IPS DF 4.7 (cell line): ENCODE measurements around the gene MAPK10.
"Not testable (repeated sequence)": the region's sequence is repeated elsewhere in the genome, so short reads cannot be mapped to it uniquely, and the experiment has no call there.

Experiments
- DNase-seq: peaks from one replicate; pipeline ENCODE4 v3.0.0-alpha.2; 2013; ENCODE audit warnings: low spot score; ENCODE audit errors: extremely low read depth

Gene MAPK10

DNA sequence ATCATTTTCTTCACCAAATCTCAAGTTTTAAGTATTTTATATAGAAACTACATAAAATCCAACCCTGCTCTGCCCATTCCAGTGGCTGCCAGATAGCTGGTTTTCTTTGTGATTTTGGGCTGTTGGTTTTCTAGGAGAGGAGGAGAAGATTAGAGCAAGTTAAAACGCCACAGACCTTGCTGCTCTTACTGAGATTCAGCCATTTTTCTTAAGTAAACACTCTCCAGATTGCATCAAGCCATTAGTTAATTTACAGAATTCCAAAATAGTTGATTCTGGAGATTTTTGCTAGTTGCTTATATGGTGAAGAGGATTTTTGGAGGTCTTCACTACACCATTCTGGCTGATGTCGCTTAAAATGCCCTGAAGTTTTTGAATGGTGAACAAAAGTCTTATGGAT, 366.2 kb downstream of the MAPK10 start:
- DNase-seq, result no peak

DNA sequence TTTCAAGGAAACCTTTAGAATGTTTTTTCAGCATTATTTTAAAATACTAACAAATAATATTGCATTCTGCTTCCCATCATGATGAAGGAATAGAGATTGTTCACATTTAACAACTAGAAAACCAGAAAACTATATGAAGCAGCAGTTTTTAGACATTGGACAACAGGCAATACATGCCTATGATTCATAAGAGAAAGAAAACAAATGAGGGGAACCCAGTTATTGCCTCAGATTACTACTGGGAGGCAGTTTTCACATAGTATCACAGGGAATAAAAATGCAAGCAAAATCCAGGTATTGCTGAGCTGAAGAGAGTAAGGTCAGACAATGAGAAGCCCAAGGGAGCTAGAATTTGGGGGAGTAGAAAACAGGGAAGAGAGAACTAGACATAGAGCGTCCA, 373.6 kb downstream of the MAPK10 start:
- no peak for DNase-seq

DNA sequence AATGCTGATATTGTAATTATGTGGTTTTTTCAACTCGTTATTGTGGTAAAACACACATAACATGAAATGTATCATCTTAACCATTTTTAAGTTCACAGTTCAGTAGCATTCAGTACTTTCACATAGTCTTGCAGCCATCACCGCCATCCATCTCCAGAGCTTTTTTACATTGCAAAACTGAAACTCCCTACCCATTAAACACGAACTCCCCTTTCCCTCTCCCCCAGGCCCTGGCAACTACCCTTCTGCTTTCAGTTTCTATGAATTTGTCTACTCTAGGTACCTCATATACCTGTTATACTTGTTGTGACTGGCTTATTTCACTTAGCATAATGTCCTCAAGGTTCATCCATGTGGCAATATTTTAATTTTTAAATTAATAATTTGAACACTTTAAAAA, 380.6 kb downstream of the MAPK10 start:
- DNase-seq, result no peak

DNA sequence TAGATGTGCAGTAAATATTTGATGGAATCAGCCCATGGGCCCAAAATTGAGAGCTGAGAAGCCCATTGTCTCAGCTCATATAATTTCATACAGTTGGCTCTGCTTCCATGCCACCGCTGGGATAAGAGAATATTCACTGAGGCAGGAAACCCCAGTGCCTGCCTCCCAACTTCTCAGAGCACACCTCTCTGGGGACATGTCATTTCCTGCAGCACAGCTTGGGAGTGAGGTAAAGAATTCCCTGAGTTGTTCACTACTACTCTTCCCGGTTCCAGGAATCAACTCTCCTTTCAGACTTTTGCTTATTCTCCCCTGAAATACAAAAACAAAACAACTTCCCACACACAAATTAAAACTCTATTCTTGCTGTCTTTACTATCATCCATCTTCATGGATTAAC, 389.3 kb downstream of the MAPK10 start:
- no peak for DNase-seq

DNA sequence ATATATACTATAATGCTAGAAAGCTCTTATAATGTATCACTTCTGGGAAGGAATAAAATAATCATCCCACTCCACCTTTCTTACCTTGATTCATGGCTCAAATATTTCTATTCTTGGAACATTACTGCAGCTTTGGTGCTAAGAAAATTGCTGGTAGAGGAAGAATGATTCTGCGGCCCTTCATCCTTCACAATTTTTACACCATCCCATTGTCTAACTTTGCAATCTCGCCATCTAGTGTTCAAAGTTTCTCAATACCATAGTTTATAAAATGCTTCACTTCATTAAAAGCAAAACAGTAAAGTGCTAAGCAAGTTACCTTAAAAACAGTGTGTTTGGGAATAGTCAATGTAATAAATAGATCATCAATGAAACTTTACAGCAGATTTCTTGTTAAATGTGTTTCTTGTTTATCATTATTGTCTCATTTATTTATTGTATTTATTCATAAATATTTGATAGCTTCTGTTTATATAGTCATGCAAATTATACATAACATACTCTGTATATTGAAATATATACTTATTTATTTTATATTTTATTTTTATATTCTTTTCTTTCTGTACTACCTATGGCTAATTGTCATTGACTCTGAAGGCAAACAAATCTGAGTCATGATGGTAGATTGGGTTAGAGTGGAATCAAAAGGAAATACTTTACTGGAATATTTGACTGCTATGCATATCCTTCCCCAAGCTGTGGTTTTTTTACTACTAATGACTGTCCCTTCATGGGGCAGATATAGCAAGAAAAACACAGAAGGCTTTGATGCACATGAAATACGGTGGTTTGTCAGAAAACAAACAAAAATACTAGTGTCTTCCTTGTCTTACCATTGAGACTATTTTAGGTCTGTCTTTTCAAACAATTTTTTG, 390.7 kb downstream of the MAPK10 start:
- no peak for DNase-seq

DNA sequence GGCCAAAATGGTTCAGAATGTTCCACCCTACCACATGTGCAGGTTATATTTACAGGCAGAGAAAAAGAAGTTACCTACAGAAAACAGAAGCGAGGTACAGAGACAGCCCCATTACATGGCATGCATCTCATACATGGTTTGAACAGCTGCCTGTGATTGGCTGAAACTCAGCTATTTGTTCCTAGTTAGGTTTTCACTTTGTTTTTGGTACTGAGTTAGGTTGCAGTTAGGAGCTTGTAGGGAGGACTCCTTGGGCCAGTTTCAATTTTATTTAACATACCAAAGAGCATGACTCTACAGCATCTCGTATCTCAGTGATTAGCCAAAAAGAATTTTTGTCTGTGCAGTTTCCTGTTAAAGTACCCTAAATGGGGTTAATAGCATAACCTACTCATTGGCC, 392.0 kb downstream of the MAPK10 start:
- no peak for DNase-seq

DNA sequence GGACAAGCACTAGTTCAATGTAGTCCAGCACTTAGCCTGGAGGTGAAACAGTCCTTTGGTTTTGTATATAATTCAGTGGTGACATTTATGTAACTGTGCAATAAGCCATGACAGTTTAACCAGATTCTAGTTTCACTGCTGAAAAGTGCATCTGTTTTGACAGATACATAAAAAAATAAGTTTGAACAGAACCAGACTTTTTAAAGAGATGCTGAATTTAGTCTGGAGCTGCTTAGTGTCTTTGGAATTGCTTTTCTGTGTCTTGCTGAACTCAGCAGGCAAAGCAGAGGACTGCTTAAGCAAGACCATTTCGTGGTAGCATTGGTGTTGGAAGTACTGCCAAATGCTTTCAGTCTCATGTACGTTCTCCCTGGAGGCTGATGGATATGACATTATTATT, 393.5 kb downstream of the MAPK10 start:
- DNase-seq, result no peak

DNA sequence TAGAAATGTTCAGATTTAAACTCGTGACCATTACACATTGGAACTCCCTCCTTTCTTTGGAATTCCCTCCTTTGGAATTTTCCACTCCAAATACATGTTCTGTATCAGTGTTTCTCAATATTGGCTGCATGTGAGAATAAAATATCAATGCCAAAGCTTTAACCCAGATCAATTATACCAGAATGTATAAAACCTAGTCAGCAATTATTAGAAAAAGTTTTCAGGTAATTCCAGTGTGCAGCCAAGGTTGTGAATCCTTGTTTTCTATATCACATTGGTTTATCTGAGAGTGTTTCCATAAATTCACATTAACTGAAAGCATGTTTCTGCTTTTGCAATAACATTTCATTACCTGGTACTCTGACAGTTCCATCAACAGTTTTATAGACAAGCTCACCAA, 394.3 kb downstream of the MAPK10 start:
- DNase-seq, result no peak

DNA sequence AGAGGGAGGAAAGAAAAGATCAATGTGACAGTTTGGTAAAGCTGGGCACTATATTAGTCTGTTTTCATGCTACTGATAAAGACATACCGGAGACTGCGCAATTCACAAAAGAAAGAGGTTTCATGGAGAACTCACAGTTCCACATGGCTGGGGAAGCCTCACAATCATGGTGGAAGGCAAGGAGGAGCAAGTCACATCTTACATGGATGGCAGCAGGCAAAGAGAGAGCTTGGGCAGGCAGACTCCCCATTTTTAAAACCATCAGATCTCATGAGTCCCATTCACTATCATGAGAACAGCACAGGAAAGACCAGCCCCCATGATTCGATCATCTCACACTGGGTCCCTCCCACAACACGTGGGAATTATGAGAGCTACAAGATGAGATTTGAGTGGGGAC, 394.8 kb downstream of the MAPK10 start:
- not testable (repeated sequence) for DNase-seq

DNA sequence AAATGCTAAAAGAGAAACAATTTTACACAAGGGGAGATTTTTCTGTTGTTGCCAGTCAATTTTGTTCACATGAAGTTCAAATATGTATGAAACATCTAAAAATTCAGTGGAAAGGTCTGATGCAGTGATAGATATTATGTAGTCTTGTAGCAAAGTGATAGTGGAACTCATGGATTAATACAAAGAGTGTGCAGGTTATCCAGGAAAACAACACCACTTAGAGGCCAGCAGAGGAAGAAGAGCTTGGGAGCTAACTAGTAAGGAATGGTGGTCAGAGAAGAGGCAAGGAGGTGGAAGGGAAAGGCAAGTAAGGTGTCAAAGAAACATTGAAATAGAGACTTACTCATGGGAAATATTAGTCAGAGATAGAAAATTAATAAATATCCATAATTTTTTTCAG, 395.6 kb downstream of the MAPK10 start:
- no peak for DNase-seq

DNA sequence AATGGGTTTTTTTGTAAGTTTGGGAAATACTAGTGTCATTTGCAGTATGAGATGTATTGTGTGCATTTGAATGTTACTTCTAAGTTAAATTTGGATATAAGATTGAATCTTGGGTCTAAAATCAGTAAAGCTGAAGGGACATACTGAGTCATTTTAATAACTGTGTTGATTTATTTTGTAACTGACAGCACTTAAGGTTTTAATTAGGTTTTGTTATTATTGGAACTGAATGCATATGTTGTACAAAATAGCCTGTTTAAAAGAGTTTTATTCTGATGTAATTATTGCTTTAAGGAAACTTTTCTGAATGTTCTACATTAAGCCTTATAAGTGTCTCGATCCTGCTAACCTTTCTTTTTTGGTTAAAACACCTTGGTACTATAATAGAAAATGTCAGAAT, 396.6 kb downstream of the MAPK10 start:
- no peak for DNase-seq

DNA sequence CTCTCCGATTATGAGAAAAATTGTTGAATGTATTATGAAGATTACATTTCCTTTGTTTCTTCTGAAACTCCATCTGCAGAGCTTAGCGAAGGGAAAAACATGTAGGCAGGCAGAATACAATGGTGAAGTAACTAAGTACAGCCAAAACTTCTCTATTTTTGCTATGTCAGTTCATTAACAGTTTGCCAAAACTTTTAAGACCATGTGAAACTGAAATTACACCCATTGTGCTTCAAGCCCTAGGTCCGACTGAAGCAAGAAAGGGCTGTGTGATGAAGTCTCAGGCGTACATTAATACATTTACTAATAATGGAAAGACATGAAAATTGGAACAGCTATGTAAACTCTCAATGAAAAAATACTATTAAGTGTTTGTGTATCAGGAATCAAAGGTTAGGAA, 398.0 kb downstream of the MAPK10 start:
- no peak for DNase-seq

DNA sequence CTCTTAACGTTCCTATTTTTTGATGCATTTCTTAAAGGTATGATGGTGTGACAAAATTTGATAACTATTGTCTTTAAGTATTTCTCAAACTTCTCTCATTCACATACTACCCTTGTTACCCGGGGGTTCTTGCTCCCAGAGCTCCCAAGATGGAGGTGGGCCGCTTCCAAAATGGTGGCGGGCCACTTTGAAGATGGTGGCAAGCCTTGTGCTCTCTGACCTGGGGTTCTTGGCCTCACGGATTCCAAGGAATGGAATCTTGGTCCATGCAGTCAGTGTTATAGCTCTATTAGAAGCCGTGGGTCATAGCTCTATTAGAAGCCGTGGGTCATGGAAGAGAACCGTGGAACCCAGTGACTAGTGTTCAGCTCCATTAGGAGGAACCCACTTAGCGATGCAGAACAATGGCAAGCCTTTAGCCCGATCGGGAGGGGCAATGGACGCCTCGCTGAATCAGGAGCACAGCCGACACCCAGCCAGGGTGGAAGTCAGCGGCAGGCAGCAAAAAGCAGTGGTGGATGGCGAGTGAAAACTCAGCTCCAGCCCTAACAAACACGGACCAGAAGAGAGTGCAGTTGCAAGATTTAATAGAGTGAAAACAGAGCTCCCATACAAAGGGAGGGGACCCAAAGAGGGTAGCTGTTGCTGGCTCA, 403.4 kb downstream of the MAPK10 start:
- DNase-seq, result no peak

DNA sequence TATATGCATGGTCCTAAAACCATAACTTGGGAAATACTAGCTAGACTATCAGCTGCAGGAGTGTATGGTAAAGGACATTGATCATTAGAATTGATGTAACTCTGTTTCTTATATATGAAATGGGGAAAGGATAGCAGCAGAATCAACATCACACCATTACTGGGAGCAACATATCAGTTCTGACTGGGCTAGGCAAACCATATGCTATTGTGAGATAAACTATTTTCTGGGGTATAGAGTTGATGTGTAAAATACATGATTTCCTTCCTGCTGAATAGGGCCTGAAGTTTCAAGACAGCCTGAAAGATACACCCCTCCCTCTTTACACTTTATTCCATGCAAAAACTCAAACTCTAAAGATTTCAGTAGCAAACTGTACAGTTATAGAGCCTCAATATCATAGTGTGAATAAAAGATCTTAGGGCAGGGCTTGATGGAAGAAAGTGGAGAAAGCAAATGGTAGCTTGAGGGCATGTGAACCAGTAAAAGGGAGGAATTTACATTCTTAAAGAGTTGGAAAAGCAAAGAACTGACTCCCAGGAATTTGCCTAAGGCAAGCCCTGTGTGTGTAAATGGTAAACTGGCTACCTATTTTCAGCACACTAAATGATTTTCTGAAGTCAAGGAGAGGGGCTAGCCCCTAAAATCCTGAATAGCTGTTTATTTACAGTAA, 404.1 kb downstream of the MAPK10 start:
- DNase-seq, result no peak

DNA sequence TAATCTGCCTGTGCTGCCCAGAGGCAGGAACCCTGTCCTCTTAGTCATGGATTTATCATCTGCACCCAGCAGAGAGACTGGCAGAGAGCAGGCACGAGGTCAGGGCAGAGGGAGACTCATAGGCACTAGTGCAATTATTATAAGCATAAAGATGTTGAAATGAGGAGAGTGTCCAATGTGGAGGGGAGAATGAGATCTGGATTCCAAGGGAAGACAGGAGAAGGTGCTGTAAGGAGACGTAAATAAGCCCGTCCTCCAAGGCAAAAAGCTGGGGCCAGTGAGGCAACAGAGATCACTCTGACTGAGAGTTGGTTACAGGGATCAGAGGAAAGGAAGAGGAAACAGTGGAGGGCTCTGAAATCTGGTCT, 406.2 kb downstream of the MAPK10 start:
- no peak for DNase-seq

DNA sequence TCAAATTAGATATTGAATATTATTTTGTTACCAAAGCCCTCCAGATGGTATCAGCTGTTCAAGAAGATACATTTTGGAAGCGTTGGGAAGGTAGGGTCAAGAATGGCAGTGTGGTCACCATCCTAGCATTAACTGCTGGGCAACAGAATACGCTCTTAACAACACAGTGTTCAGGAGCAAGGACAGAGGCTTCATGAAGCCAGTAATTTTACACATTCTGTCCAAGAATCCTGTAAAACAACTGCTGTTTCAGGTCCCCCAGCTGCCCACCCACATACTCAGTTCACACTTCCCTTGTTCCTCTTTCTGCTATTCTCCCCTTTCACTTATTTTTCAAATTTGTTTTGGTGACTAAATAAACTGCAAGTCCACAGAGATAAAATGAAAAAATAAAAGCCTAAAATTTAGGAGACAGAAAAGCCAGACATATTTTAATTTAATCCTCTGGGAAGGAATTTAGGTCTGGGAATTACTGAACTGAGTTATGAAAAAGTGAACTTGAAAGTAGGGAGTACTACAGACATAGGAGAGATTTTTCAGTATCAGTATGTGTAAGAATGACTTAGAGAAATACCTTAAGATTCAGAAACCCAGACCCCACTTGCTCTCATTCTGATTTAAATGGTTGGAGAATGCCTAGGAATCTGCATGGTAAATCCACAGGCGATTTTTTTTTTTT, 406.7 kb downstream of the MAPK10 start:
- no peak for DNase-seq

DNA sequence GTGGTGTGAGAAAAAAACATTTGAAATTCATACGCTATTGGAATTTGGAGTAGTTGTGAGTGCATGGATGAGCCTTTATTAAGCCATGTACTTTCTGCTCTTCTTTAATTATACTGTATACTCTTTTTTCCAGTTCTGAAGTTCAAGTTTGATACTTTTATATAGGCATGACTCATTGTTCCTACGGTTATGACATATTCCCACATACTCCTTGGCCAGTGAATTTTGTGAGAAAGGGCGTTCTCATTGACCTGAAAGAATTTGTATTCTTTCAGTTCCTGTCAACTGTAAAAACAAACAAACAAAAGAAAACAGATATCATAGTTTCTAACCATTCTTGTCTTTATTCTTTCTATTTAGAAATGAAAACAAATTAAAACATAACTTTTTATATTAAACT, 407.3 kb downstream of the MAPK10 start:
- DNase-seq, result no peak

DNA sequence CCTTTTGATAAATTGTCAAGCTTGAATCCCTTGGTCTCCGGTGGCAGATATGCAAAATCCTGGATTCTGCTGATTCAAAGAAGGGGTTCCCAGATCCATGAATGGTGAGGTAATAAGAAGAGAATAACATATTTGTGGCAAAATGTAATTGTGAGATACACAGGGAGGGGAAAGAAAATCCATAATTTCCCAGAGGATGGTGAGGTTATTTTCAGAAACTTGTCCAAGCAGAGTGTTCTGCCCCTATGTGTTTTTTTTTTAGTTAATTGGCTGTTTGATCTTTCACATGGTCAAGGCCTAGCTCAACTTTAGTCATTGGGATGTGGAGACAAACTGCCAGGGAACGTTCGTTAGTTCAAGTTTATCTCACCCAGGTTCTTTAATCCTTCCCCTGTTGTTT, 408.8 kb downstream of the MAPK10 start:
- no peak for DNase-seq

DNA sequence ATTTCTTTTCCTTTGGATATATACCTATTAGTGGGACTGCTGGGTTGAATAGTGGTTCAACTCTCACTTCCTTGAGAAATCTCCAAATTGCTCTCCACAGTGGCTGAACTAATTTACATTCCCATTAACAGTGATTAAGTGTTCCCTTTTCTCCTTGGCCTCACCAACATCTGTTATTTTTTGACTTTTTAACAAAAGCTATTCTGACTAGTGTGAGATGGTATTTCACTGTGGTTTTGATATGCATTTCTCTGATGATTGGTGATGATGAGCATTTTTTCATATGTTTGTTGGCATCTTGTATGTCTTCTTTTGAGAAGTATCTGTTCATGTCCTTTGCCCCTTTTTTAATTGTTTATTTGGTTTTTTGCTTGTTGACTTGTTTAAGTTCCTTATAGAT, 413.0 kb downstream of the MAPK10 start:
- DNase-seq, result no peak

DNA sequence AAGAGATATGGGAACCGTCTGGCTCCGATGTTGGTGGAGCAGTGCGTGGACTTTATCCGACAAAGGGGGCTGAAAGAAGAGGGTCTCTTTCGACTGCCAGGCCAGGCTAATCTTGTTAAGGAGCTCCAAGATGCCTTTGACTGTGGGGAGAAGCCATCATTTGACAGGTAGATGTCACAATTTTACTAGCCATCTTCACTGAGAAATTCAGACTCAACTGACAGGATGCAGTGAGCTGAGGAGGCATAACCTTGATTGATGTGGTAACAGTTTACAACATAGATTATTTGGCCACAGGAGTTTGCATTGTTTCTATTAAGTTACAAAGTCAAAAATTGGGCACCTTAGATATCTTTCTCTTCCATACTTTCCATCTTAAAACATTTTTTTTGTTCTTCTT, 417.7 kb downstream of the MAPK10 start:
- DNase-seq, result no peak

DNA sequence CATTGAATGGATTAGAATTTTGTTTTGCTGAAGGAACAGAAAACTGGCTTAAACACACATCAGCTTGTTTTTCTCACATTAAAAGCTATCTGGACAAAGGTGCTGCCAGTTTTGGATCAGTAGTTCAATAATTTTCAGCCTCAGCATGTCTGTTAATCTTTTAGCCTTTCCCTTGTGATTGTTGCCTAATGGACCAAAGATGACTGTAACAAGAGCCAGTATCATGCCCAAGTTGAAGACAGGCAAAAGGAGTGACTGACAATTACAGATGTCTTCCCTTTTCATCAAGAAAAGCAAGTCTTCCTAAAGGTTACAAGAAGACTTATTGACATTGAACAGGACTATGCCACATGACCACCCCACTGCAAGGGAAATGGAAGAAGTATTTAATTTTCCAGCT, 419.7 kb downstream of the MAPK10 start:
- DNase-seq, result no peak
